ENCODE data around the gene ACE. TPM values are rescaled to one million over a fixed set of nuclear protein-coding genes. Genes with fewer than 3 reads are reported as not detected.

The ACE gene
- total RNA-seq, 3 donors from 2014 or later (not counting 1 experiment from before 2014, with no cell fraction given) = 0.86 to 1.2 (median 1.0) TPM

GRCh38 chr17:63500543-63501390 lies 23.9 kb downstream of the ACE start:
- no peaks in the 10 kb centered on the region for H3K4me1 Mint-ChIP-seq
- Histone ChIP-seq H3K4me3 (ENCODE audit: low read length) (no peak overlapping the region), H3K9me3 (ENCODE audit: control insufficient read depth, insufficient read depth, low read length) (no peaks in the 10 kb centered on the region), H3K36me3 (ENCODE audit: control insufficient read depth, insufficient read depth, low read length) (no peaks in the 10 kb centered on the region), H3K4me1 (ENCODE audit: control insufficient read depth, insufficient read depth, low read length) (no peaks in the 10 kb centered on the region), H3K27me3 (ENCODE audit: control insufficient read depth, insufficient read depth, low read length) (peaks cover 6% of the 10 kb centered on the region), H3K27ac (ENCODE audit: low read length) (no peak overlapping the region)
- DNase-seq (no peak), ATAC-seq (no peak)
- no peak for TF ChIP-seq CTCF (IDR thresholded peaks at IDR 0.05)
- no peak overlapping the region for H3K27ac Mint-ChIP-seq
- WGBS (ENCODE audit: insufficient coverage) = 72% methylated on average over 14 of the region's 14 CpGs
- no peak overlapping the region for H3K4me3 Mint-ChIP-seq
- H3K36me3 Mint-ChIP-seq = no peaks in the 10 kb centered on the region
- H3K9me3 Mint-ChIP-seq = no peaks in the 10 kb centered on the region
- intact Hi-C loops (cut with micrococcal nuclease) = no loop called here
- peaks cover 28 to 31% of the 10 kb centered on the region in 2 donors for H3K27me3 Mint-ChIP-seq (ENCODE audit: low read depth in 2 of 2)

- H3K4me1 ChIP-seq (ENCODE audit: control insufficient read depth, insufficient read depth, low read length) = no peaks in the 10 kb centered on the region
- no peak for TF ChIP-seq CTCF (IDR thresholded peaks at IDR 0.05)
- no peaks in the 10 kb centered on the region for H3K36me3 ChIP-seq (ENCODE audit: control insufficient read depth, insufficient read depth, low read length)
- Mint-ChIP-seq H3K27me3 (ENCODE audit: low read depth in 2 of 2) (peaks cover 29 to 32% of the 10 kb centered on the region in 2 donors), H3K27ac (no peak overlapping the region), H3K4me1 (no peaks in the 10 kb centered on the region), H3K36me3 (no peaks in the 10 kb centered on the region), H3K4me3 (no peak overlapping the region), H3K9me3 (no peaks in the 10 kb centered on the region)
- H3K9me3 ChIP-seq (ENCODE audit: control insufficient read depth, insufficient read depth, low read length) = no peaks in the 10 kb centered on the region
- WGBS (ENCODE audit: insufficient coverage) = 85% methylated on average over 8 of the region's 8 CpGs
- no peak overlapping the region for H3K4me3 ChIP-seq (ENCODE audit: low read length)
- intact Hi-C loops (cut with micrococcal nuclease) = no loop called here
- no peak overlapping the region for H3K27ac ChIP-seq (ENCODE audit: low read length)
- peaks cover 6% of the 10 kb centered on the region for H3K27me3 ChIP-seq (ENCODE audit: control insufficient read depth, insufficient read depth, low read length)
- ATAC-seq (no peak), DNase-seq (no peak)
Measured at GRCh38 chr17:63503341-63503705, 26.5 kb downstream of the ACE start.

GRCh38 chr17:63504261-63504660 lies 27.4 kb downstream of the ACE start:
- ATAC-seq (no peak), DNase-seq (no peak)
- Mint-ChIP-seq H3K4me1 (no peaks in the 10 kb centered on the region), H3K36me3 (no peaks in the 10 kb centered on the region), H3K27ac (no peak overlapping the region), H3K9me3 (no peaks in the 10 kb centered on the region), H3K27me3 (ENCODE audit: low read depth in 2 of 2) (peaks cover 30 to 32% of the 10 kb centered on the region in 2 donors), H3K4me3 (no peak overlapping the region)
- Histone ChIP-seq H3K9me3 (ENCODE audit: control insufficient read depth, insufficient read depth, low read length) (no peaks in the 10 kb centered on the region), H3K36me3 (ENCODE audit: control insufficient read depth, insufficient read depth, low read length) (no peaks in the 10 kb centered on the region), H3K27ac (ENCODE audit: low read length) (no peak overlapping the region), H3K4me3 (ENCODE audit: low read length) (no peak overlapping the region), H3K4me1 (ENCODE audit: control insufficient read depth, insufficient read depth, low read length) (no peaks in the 10 kb centered on the region), H3K27me3 (ENCODE audit: control insufficient read depth, insufficient read depth, low read length) (peaks cover 6% of the 10 kb centered on the region)
- intact Hi-C loops (cut with micrococcal nuclease) = no loop called here
- TF ChIP-seq CTCF (IDR thresholded peaks at IDR 0.05) = no peak

GRCh38 chr17:63505341-63505740 lies 28.5 kb downstream of the ACE start:
- H3K4me3 Mint-ChIP-seq = no peak overlapping the region
- Histone ChIP-seq H3K27ac (ENCODE audit: low read length) (no peak overlapping the region), H3K9me3 (ENCODE audit: control insufficient read depth, insufficient read depth, low read length) (no peaks in the 10 kb centered on the region), H3K36me3 (ENCODE audit: control insufficient read depth, insufficient read depth, low read length) (no peaks in the 10 kb centered on the region), H3K27me3 (ENCODE audit: control insufficient read depth, insufficient read depth, low read length) (peaks cover 6% of the 10 kb centered on the region), H3K4me1 (ENCODE audit: control insufficient read depth, insufficient read depth, low read length) (no peaks in the 10 kb centered on the region), H3K4me3 (ENCODE audit: low read length) (no peak overlapping the region)
- ATAC-seq (no peak), DNase-seq (no peak)
- no peaks in the 10 kb centered on the region for H3K9me3 Mint-ChIP-seq
- peaks cover 29 to 32% of the 10 kb centered on the region in 2 donors for H3K27me3 Mint-ChIP-seq (ENCODE audit: low read depth in 2 of 2)
- no peaks in the 10 kb centered on the region for H3K4me1 Mint-ChIP-seq
- intact Hi-C loops (cut with micrococcal nuclease) = no loop called here
- H3K36me3 Mint-ChIP-seq = no peaks in the 10 kb centered on the region
- TF ChIP-seq CTCF (IDR thresholded peaks at IDR 0.05) = no peak
- no peak overlapping the region for H3K27ac Mint-ChIP-seq
- 91% methylated on average over 7 of the region's 9 CpGs for WGBS (ENCODE audit: insufficient coverage)

Measured in natural killer cell (primary cell).